Measurements from ENCODE around the gene CPNE4. TPM values are rescaled to one million over a fixed set of nuclear protein-coding genes. Genes with fewer than 3 reads are reported as not detected.

The CPNE4 gene
- total RNA-seq, 1 donor from 2014 or later = 0.04 TPM

- no peak for ATAC-seq
Observed at GRCh38 chr3:131688370-131688769, 346.4 kb downstream of the CPNE4 start.

- no peak for ATAC-seq
Observed at GRCh38 chr3:131669600-131669999, 365.2 kb downstream of the CPNE4 start.

- no peak for ATAC-seq
Observed at GRCh38 chr3:131658771-131659170, 376.0 kb downstream of the CPNE4 start.

GRCh38 chr3:131658115-131658514 lies 376.7 kb downstream of the CPNE4 start:
- no peak for ATAC-seq

GRCh38 chr3:131655070-131655690 lies 379.6 kb downstream of the CPNE4 start:
- no peak for ATAC-seq

GRCh38 chr3:131645638-131646037 lies 389.2 kb downstream of the CPNE4 start:
- no peak for ATAC-seq

GRCh38 chr3:131636266-131636775 lies 398.5 kb downstream of the CPNE4 start:
- no peak for ATAC-seq

GRCh38 chr3:131630807-131631206 lies 404.0 kb downstream of the CPNE4 start:
- no peak for ATAC-seq

GRCh38 chr3:131630097-131630496 lies 404.7 kb downstream of the CPNE4 start:
- no peak for ATAC-seq

- ATAC-seq = no peak
Observed at GRCh38 chr3:131623431-131623830, 411.4 kb downstream of the CPNE4 start.

- no peak for ATAC-seq
Observed at GRCh38 chr3:131622726-131623125, 412.1 kb downstream of the CPNE4 start.

GRCh38 chr3:131620977-131621376 lies 413.8 kb downstream of the CPNE4 start:
- ATAC-seq = no peak

- no peak for ATAC-seq
Observed at GRCh38 chr3:131619821-131620220, 415.0 kb downstream of the CPNE4 start.

- no peak for ATAC-seq
Observed at GRCh38 chr3:131616719-131617118, 418.1 kb downstream of the CPNE4 start.

- no peak for ATAC-seq
Observed at GRCh38 chr3:131612745-131613144, 422.1 kb downstream of the CPNE4 start.

GRCh38 chr3:131610174-131610573 lies 424.6 kb downstream of the CPNE4 start:
- ATAC-seq = no peak

- no peak for ATAC-seq
Observed at GRCh38 chr3:131608741-131609140, 426.1 kb downstream of the CPNE4 start.

GRCh38 chr3:131608296-131608695 lies 426.5 kb downstream of the CPNE4 start:
- no peak for ATAC-seq

- no peak for ATAC-seq
Observed at GRCh38 chr3:131605916-131606315, 428.9 kb downstream of the CPNE4 start.

- no peak for ATAC-seq
Observed at GRCh38 chr3:131602011-131602779, 432.6 kb downstream of the CPNE4 start.

GRCh38 chr3:131597816-131598215 lies 437.0 kb downstream of the CPNE4 start:
- ATAC-seq = no peak

GRCh38 chr3:131596884-131597283 lies 437.9 kb downstream of the CPNE4 start:
- ATAC-seq = no peak

- ATAC-seq = no peak
Observed at GRCh38 chr3:131591394-131592014, 443.3 kb downstream of the CPNE4 start.

- no peak for ATAC-seq
Observed at GRCh38 chr3:131586277-131586676, 448.5 kb downstream of the CPNE4 start.
